Epithelial cell of proximal tubule (primary cell): ENCODE measurements around the gene CCNG1. TPM values are rescaled to one million over a fixed set of nuclear protein-coding genes. Genes with fewer than 3 reads are reported as not detected.

ENCODE experiments used
- DNase-seq: peaks from one replicate; pipeline ENCODE4 v3.0.0-alpha.2; 2011; ENCODE audit warnings: low read depth
- H3K4me3 ChIP-seq: 2 replicates; pipeline ENCODE4 v1.5.1; 2011; ENCODE audit warnings: low read depth, mild to moderate bottlenecking, low read length
- CTCF ChIP-seq: conservative IDR thresholded peaks from 2 replicates; pipeline ENCODE4 v1.5.1; 2012; ENCODE audit warnings: low read depth, mild to moderate bottlenecking, low read length
- total RNA-seq: library from RNA; depleted of rRNA; stranded (reverse); fragments of >200 nt; gene quantifications from 2 replicates; pipeline ENCODE4 v1.2.3, GENCODE V29; 2015

Gene CCNG1
- total RNA-seq, 1 donor from 2014 or later, result 139 TPM

DNA sequence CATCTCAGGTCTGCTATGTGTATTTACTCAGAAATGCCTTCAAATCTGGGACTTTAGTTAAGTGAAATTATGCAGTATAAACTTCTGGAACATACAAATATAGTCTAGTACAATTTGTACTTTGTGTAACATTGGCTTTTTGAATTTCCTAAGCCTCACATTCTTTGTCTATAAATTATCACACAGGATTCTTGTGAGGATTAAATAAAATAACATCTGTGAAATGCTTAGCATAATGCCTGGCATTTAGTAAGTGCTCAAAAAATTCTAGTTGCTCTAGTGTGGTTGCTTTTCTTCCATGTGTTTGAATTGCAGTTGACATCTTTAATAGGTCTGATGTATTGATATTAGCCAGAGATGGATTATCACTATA is 25.7 kb downstream of the CCNG1 start:
- H3K4me3 ChIP-seq, result no peak overlapping the region
- no peak for TF ChIP-seq CTCF

DNA sequence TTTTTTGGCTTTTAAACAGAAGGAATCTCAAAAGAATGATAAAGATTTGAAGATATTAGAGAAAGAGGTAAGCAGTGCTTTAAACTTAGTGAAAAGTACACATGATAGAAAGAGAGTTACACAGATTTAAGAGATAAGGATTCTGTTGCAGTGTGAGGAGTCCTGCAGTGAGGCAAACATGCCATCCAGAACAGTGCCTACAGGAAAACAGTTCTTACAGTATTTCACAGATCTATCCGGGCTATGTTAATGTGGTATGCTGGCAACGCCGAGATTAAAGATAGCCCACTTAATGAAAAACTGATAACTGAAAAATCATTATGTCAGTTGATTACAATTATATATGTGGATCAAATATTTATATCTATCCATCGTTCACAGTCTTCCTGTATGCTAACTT is 30.3 kb downstream of the CCNG1 start:
- H3K4me3 ChIP-seq, result no peak overlapping the region
- TF ChIP-seq CTCF, result no peak
- DNase-seq, result no peak

More for the DNA sequence above, 25.7 kb downstream of the CCNG1 start:
- DNase-seq, result no peak

DNA sequence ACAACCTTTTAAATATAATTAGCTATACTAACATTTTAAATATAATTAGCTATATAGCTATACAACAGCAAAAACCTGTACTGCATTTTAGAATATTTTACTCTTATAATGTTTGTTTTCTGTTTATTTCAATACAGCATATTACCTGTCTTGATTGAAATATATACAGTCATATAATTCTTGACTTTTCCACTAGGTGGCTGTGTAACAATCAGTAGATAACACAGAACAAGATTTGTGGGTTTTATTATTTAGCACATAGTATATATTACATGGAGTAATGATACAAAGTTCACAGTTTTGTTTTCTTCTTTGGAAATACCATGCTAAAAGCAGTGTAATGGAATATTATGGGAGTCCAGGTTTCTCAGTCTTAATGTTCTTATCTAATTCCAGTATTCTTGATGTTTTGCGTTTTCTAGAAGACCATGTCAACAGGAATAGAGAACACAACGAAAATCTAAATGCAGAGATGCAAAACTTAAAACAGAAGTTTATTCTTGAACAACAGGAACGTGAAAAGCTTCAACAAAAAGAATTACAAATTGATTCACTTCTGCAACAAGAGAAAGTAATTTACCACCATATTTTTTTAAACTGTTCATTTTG is 36.3 kb downstream of the CCNG1 start:
- H3K4me3 ChIP-seq, result no peak overlapping the region
- no peak for TF ChIP-seq CTCF
- peak; percentile 9 for DNase-seq

DNA sequence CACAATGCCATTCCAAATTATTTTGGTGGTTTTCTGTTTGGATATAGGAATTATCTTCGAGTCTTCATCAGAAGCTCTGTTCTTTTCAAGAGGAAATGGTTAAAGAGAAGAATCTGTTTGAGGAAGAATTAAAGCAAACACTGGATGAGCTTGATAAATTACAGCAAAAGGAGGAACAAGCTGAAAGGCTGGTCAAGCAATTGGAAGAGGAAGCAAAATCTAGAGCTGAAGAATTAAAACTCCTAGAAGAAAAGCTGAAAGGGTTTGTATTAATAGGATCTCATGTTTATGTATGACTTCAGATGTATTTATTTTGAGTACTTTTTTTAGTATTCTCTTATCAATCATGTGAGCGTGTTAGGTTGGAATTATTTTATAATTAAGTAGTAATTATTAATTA is 38.0 kb downstream of the CCNG1 start:
- TF ChIP-seq CTCF, result no peak
- H3K4me3 ChIP-seq, result no peak overlapping the region
- DNase-seq, result no peak

DNA sequence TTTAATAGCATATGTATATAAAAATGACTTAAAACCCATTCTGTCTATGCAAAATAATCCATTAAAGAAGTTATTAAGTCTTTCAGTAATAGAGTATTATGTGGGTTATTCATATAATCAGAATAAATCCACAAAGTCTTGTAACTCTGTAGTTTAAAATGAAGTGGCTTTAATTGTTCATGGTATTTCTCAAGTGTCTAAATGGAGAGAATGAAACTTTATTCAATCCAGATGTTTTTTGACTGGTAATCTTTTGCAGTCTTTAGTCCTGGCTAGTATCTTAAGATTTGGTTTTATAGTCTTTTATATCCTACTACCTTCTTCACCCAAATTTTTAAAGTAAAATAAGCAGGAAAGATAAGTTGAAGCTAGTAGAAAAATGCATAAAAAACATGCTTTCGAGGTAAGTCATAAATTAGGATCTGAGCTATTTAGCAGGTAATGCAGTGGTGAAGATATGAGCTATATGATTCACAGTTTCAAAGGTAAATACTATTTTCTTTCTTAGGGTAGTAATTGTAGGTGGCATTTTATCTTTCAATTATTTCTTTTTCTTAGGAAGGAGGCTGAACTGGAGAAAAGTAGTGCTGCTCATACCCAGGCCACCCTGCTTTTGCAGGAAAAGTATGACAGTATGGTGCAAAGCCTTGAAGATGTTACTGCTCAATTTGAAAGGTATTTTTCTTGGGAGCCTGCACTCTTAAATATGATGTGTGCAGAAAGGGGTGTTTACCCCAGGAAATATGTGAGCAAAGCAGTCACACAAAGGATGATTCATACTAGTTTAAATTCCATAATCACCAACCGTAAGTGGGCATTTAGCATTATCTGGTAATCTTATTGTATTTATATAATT is 41.0 kb downstream of the CCNG1 start:
- H3K4me3 ChIP-seq, result no peak overlapping the region
- no peak for TF ChIP-seq CTCF
- DNase-seq, result peak; percentile 10

- H3K4me3 ChIP-seq, result no peak overlapping the region
- no peak for TF ChIP-seq CTCF
- DNase-seq, result no peak
Measured at GRCh38 chr5:163478982-163479271, 41.5 kb downstream of the CCNG1 start.
